Measurements from ENCODE around the gene RERE.
A peak's percentile ranks its signal among the peaks of the same experiment; 100 is the strongest.

The RERE gene

DNA sequence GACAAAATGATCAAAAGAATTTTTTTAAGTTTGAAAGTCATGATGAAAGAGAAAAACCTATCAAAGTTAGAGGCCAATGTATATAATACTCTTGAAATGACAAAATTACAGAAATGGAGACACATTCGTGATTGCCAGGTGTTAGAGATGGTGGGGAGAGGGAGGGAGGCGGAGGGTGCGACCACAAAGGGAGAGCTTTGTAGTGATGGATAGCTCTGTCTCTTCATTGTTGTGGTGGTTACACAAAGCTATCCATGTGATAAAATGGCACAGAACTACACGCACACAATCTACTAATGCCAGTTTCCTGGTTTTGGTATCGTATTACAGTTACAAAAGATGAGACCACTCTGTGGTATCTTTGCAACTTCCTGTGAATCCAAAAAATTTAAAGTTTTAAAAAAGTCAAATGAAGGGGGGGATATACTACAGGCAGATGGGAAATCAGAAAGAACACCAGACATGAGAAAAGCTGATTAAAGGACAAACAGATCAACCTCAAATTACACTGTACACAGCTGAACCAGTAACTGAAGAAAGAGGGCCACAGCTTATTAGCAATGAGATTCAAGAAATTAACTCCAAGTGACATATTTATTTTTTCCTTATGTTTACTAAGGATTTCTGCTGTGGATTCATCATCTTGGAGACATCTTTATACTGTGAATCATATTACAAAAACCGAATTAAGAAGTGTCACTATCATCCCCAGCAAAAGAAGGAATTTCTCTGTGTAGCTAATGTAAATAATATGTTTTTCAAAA is 300.5 kb downstream of the RERE start:
- no peak overlapping the region for H3K4me3 ChIP-seq (replicated peaks; ENCODE audit: low read depth, low read length)
- peak; percentile 32 for DNase-seq (ENCODE audit: low read depth)
- TF ChIP-seq, protein P1, sequence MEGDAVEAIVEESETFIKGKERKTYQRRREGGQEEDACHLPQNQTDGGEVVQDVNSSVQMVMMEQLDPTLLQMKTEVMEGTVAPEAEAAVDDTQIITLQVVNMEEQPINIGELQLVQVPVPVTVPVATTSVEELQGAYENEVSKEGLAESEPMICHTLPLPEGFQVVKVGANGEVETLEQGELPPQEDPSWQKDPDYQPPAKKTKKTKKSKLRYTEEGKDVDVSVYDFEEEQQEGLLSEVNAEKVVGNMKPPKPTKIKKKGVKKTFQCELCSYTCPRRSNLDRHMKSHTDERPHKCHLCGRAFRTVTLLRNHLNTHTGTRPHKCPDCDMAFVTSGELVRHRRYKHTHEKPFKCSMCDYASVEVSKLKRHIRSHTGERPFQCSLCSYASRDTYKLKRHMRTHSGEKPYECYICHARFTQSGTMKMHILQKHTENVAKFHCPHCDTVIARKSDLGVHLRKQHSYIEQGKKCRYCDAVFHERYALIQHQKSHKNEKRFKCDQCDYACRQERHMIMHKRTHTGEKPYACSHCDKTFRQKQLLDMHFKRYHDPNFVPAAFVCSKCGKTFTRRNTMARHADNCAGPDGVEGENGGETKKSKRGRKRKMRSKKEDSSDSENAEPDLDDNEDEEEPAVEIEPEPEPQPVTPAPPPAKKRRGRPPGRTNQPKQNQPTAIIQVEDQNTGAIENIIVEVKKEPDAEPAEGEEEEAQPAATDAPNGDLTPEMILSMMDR (IDR thresholded peaks at IDR 0.05; ENCODE audit: low read length, missing control alignments), result no peak

DNA sequence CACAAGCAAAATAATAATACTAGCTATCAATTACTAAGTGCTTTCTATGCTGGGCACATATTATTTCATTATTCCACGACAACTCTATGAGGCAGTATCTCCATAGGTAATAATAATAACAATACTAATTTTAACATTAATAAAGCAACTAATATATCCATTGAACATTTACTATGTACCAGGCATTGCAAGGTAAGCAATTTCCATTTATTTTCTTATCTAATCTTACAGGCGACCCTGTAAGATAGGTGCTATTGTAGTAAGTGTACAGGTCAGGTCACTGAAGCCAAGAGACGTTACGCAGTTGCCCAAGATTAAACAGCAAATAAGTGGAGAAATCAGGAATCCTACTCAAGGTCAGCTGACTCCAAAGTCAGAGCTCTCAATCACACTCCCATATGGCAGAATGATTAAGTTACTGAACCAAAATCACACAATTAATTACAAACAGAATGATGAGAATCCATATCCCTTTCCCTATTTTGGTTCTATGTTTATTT is 301.1 kb downstream of the RERE start:
- TF ChIP-seq, protein P1 (IDR thresholded peaks at IDR 0.05; ENCODE audit: low read length, missing control alignments), result no peak
- DNase-seq (ENCODE audit: low read depth), result no peak

DNA sequence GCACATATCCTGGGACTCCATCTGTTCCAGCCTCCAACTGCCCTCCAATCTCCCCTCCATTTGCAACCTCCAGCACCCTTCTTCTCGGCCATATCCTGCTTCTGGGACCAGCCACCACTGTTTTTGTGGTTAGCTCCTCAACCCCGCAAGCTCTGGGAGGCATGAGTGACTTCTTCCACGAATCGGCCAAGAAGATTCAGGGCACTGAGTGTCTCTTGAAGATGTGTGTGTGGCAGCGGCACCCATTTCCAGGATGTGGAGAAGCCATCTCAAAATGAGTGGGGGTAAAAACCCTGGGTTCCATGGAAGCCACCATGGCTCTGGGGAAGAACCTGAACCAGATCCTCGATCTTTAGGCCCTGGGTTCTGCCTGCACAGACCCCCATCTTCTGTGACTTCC is 304.9 kb downstream of the RERE start:
- H3K4me3 ChIP-seq (replicated peaks; ENCODE audit: low read depth, low read length), result no peak overlapping the region
- TF ChIP-seq, protein P1 (IDR thresholded peaks at IDR 0.05; ENCODE audit: low read length, missing control alignments), result no peak
- DNase-seq (ENCODE audit: low read depth), result no peak

More for the DNA sequence above, 301.1 kb downstream of the RERE start:
- no peak overlapping the region for H3K4me3 ChIP-seq (replicated peaks; ENCODE audit: low read depth, low read length)

GRCh38 chr1:8510041-8510823 is 307.2 kb downstream of the RERE start:
- peak overlapping the region; percentile 13 for H3K4me3 ChIP-seq (replicated peaks; ENCODE audit: low read depth, low read length)
- peak; percentile 67 for DNase-seq (ENCODE audit: low read depth)
- TF ChIP-seq, protein P1 (IDR thresholded peaks at IDR 0.05; ENCODE audit: low read length, missing control alignments), result no peak

DNA sequence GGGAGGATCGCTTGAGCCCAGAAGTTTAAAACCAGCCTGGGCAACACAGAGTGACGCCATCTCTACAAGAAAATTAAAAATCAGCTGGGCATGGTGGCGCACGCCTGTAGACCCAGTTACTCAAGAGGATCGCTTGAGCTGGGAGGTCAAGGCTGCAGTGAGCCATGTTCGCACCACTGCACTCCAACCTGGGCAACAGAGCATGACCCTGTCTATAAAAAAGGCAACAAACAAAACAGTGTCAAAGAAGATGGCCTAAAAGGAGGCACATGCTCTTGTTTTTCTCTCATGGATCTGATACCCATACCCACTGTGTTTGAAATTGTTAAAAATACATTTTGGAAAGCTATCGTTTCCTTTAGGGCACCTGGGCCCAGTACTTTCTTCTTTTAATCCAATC is 307.9 kb downstream of the RERE start:
- no peak overlapping the region for H3K4me3 ChIP-seq (replicated peaks; ENCODE audit: low read depth, low read length)
- DNase-seq (ENCODE audit: low read depth), result no peak
- TF ChIP-seq, protein P1 (IDR thresholded peaks at IDR 0.05; ENCODE audit: low read length, missing control alignments), result no peak

GRCh38 chr1:8506995-8507615 is 310.3 kb downstream of the RERE start:
- TF ChIP-seq, protein P1 (IDR thresholded peaks at IDR 0.05; ENCODE audit: low read length, missing control alignments), result no peak
- no peak for DNase-seq (ENCODE audit: low read depth)
- no peak overlapping the region for H3K4me3 ChIP-seq (replicated peaks; ENCODE audit: low read depth, low read length)
